NCI-H2171 treated with DMSO at 0.1 percent for 48 hours (cell line): ENCODE measurements around the gene FNBP1.

Experiments used
- DNase-seq: peaks from one replicate; lab custom pipeline; 2025; lab: John Stamatoyannopoulos, UW

The FNBP1 gene

DNA sequence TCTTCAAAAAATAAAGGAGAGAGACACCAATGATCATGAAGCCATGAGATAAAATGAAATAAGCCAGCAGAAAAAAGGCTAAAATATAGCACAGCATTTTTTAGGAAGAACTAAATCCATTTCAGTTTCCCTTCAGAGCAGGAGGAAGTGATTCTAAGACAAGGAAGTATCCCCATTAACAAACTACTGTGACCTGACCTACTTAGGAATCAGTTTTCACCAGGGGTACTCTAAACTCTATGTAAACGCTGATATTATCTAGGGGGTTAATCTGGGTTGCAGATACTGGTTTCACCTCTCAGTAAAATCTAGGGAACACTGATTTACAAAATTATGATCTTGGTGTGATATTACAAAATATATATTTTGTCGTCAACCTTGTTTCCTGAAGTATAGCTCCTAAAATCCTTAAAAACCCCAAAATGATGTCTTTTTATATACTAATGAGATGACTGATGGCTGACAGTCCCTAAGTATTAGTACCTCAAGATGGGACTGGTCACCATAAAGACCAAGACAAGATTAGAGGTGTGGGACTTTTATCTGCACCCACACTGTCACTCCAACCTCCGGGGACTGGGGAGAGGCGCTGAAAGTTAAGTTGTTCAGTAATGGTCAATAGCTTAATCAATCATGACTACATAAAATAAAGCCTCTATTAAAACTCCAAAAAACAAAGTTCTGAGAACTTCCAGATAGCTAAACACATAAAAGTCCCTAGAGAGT, 2.9 kb upstream of the FNBP1 start:
- DNase-seq = no peak

DNA sequence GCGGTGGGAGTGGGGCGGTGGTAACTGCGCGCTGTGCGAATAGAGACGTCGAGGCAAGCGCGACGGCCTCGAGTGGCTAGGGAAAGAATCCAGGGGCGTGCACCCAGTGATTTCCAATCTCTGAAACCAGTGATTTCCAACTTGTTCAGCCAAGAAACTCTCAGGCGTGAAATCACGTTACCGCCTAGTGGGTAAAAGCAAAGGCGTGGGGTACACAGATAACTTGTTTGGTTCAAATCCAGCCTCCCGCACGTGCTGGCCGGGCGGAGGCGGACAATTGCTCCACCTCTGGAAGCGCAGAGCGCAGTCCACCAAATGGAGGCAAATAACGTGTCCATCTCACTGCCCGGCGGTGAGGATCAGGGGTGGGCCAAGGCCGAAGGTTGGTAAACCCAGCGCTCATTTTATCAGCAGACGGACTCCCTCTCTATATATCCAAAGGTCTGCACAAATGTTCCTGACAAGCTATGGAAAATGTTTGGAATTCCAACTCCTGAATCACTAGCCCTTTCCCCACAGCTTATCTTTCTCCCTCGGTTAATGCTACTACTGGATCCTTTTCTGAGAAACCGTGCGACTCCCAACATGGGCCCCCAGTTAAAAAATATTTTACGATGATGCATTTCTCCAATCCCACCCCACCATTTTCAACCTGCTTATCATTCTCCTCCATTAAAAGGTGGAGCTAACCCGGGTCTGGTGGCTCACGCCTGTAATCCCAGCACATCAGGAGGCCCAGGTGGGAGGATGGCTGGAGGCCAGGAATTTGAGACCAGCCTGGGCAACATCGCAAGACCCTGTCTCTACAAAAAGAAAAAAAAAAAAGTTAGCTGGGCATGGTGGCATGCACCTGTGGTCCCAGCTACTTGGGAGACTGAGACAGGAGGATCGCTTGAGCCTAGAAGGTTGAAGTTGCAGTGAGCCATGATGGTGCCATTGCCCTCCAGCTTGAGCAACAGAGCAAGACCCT, 950 bp upstream of the FNBP1 start:
- DNase-seq = no peak

DNA sequence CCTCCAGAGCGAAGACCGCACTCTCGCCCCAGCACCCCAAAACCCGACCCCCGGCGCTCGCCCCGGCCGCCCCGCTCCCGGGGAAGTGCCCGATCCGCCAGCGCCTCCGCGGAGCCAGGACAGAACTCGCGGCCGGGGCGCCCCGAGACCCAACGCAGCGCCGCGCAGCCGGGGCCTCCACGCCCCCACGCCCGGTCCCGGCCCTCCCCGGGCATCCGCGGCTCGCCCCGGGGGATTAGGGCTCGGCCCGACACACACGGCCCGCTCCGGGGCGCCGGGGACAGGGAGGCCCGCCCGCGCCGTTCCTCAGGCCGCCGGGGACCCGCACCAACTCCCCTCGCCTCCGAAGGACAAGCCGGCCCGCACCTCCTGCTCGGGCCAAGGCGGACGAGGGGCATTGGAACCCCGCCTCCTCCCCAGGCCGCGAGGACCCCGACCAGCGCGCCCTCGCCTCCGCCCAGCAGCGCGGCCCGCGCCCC, 544 bp downstream of the FNBP1 start:
- no peak for DNase-seq

DNA sequence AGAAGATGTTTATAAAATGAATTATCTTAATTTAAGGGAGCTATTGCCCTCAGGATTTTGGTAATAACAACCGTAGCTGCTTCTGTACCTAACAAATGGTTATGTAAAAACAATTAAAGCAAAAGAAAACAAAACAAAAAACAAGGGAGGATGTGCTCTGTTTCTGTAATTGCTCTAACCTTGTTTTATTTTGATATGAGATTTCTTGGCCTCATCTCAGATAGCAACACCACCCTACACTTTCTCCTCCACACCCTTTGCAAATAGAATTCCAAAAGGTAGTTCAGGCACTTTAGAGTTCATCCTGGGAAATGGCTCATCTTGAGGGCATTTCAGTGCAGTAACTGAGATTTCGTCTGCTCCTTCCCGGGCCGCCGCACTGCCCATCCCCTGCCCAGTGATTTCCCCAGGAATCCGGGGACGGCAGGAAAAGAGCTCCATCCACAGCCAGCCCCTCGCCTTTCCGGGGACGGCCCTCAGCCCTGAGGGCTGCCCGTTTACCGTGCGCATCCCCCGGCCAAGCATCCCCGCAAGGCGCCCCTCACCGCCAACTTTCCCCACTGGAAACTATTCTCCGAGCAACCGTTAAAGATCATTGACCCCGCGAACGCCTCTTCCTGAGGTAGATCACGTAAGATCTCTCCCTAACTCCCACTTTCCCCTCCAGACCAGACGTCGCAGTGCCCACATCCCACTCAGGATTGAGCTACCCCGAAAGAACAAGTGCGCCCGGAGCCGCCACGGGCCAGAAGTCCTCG, 1.2 kb downstream of the FNBP1 start:
- peak; percentile 16 for DNase-seq

DNA sequence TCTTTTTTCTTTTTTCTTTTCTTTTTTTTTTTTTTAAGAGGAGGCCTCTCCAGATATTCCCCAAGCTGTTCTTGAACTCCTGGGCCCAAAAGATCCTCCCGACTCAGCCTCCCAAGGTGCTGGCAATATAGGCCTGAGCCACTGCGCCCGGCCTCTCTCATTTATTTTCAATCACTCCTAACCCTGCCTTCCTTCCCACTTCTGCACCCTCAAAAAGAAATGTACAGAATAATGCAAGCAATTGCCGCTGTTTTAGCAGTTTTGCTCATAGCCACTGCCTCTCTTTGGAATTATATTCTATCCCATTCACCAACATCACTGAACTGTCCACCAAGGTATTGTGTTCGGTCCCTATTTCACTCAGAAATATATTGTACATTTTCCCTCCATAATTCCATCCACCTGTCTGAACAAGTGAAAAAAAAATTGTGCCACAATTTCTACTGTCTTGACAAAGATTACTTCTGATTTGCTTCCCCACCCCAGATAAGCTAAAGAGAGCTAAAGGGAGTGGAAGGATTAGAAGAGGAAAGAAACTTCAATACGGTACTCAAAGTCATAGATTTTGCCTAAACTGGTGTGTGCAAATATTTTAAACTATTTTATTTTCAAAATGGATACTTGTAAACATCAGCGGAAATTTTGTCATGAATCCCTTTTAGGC, 1.9 kb downstream of the FNBP1 start:
- DNase-seq = no peak

DNA sequence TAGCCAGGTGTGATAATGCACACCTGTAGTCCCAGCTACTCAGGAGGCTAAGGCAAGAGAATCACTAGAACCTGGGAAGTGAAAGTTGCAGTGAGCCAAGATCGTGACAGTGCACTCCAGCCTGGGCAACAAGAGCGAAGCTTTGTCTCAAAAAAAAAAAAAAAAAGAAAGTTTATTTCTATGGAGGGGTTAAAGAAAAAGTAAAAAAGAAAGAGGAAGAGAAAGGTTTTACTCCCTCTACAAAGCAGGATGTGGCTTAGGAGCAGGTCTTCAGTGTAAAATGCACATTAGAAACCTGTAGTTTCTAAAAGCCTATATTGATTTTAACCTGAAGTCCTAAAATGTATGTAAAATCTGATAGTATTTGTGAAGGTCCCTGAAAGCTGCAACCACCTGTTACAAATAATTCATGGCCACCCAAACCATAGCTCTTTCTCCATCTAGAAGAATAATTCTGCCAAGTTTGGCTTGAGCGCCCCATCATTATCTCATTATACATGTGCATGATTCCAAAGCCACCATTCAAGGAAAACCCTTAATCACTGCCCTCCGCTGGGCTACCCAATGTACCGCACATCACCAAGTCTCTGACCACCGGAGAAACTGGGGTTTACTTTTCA, 3.4 kb downstream of the FNBP1 start:
- no peak for DNase-seq

DNA sequence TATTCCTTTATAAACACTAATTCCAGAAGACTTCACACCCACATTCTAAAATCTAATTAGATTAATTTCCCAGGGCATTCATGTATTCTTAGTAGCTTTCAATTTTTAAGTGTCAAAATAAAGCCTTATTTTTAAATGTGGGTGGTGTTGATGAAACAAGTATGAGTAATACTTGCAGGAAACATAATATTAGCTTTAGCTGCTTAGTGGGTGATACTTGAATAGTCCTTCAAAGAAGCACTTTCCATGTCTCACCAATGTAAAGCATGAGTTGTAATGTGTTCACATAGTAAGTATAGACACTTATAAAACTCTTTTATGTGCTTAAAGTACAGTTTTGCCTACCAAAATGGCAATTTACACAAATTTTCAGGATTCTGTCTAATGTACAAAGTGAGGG, 6.9 kb downstream of the FNBP1 start:
- no peak for DNase-seq

DNA sequence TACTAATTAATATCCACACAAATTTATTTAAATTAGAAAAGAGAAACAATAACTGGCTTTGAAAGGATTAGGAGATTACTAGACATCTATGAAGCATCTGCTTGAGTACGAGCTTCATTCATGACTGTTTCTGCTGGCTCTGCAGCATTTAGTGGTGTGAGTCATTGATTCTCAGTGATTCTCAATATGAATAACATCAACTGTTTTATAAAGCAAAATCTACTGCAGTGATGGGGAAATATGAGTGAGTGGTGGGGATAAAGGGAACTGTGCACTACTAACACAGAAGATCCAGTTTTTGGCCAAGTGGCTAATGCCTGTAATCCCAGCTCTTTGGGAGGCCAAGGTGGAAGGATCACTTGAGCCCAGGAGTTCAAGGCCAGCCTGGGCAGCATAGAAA, 8.4 kb downstream of the FNBP1 start:
- DNase-seq = no peak

DNA sequence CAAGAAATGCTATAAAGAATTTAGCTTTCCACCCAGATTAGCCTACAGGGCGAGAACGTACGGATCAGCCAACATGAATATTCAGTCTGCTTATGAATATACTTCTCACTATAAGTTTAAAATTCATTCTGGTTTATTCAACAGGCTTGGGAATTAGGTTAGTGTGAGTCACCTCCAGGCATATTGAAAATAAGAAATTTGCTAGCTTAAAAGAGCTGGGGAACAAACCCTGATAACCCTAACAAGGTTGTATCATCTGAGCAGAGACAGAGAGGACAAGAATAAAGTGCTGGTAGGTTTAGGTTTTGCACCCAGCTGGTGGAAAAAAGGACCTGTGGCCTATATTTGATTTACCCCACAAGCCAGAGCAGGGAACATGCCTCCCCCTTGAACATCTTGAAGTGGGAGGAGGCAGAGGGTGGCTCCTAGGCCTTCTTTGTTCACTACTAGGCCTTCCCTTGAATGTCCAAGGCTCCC, 12.3 kb downstream of the FNBP1 start:
- no peak for DNase-seq

DNA sequence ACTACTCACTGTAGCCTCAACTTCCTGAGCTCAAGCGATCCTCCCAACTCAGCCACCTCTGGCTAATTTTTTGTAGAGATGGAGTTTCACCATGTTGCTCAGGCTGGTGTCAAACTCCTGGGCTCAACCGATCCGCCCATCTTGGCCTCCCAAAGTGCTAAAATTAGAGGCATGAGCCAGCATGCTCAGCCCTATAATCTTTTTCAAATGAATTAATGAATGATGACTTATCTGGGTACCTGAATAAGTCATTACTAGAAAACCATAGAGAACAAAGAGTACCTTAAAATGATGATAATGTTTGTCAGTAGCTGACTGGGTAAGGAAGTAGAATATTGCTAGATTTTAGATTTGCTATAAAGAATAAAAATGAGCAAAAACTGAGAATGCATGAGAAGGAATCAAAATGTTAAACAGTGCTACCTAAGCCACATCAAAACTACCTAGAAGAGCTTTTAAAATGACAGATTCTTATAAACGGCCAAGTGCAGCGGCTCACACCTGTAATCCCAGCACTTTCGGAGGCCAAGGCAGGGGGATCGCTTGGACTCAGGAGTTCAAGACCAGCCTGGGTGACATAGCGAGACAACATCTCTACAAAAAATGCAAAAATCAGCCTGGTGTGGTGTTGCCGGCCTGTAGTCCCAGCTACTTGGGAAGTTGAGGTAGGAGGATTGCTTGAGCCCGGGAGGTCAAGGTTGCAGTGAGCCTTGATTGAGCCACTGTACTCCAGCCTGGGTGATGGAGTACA, 13.6 kb downstream of the FNBP1 start:
- DNase-seq = no peak

DNA sequence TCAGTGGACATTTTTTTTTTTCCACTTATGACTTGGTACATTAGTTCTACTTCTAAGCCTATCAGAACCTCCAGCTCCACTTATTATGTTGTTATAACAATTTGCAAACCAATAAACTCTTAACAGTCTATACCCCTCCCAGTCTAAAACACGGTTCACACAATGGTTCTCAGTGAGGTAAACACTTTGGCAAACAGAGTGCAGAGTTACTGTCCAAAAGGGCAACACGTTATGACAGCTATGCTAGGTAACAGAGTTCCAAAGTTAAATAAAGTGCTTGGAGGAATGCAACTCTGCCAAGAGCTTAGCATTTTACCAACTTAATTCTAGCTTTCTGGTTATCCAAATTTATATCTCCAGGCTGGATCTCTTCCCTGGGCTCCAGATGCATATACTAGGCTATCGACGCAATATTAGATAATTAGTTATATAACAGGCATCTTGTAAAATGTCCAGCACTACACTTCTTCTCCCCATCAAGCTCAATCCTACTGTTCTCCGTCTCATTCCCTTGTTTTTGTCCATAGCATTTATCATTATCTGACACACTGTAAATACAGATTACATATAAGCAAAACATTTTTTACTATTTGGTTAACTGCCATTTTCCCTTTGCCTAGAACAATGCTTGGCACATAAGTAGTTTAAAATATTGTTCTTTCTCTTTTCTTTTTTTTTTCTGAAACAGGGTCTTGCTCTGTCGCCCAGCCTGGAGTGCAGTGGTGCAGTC, 14.3 kb downstream of the FNBP1 start:
- DNase-seq = no peak

DNA sequence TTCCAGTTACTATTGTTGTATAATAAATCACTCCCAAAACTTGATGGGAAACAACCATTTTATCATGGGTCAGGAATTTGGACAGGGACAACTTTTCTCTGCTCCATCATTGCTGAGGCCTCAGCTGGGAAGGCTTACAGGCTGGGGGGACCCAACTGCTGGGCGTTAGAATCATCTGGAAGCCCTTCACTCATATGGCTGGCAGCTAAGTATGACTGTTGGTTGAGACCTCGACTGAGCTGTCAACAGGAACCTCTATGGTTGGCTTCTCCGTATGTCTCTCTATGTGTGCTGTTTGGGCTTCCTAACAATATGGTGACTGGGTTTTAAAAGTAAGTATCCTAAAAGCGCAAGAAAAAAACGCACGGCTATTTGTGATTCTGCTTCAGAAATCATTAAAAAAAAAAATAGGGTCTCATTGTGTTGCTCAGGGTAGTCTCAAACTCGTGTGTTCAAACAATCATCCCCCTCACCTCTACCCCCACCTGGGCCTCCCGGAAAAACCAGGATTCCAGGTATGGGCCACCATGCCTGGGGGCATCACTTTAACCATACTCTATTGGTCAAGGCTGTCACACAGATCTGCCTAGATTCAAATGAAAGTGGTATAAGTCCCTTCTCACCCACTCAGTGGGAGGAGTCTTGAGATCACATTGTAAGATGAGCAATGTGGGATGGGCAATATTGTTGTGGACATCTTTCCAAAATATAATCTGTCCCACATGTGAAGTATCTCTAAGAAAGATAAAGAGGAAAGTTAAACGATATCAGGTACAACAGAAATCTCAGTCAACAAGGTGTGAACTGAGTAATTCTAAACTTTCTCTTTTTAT, 15.2 kb downstream of the FNBP1 start:
- no peak for DNase-seq

DNA sequence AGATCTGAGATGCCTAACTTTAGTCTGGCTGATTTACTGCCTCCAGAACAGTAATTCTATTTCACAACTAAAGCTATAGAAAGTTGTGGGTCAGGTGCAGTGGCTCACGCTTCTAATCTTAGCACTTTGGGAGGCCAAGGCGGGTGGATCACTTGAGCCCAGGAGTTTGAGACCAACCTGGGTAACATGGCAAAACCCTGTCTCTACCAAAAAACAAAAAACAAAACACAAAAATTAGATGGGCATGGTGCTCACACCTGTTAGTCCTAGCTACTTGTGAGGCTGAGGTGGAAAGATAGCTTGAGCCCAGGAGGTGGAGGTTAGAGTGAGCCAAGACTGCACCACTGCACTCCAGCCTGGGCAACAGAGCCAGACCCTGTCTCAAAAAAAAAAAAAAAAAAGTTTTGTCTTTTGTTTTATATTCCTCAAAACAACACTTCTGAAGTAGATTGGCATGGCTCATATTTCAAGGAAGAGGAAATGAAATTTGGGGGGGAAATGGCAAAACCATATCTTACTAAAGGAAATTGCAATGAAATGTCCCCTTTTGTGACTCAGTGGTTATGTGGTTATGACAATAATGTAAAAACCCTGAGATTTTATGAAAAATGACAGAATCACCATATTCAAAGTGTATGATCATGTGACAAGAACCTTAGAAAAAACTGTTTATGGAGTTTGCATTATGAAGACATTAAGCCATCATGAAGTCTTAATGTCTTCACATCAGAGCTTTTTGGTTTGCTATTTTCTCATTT, 16.2 kb downstream of the FNBP1 start:
- no peak for DNase-seq

DNA sequence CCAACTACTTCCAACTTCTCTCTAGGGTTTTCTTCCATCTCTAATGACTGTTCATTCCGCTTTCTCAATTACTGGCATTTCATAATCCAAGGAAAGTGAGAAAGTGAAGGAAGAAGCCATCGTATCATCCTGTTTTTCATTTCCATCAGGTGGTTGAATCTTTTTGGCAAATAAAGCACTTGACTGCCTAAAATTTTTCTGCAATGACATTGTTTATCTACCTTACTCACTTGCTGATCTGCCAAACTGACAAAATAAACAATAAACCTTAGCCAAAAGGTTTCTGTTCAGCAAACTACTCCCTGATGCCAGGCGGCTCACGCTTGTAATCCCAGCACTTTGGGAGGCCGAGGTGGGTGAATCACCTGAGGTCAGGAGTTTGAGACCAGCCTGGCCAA, 18.4 kb downstream of the FNBP1 start:
- DNase-seq = no peak

DNA sequence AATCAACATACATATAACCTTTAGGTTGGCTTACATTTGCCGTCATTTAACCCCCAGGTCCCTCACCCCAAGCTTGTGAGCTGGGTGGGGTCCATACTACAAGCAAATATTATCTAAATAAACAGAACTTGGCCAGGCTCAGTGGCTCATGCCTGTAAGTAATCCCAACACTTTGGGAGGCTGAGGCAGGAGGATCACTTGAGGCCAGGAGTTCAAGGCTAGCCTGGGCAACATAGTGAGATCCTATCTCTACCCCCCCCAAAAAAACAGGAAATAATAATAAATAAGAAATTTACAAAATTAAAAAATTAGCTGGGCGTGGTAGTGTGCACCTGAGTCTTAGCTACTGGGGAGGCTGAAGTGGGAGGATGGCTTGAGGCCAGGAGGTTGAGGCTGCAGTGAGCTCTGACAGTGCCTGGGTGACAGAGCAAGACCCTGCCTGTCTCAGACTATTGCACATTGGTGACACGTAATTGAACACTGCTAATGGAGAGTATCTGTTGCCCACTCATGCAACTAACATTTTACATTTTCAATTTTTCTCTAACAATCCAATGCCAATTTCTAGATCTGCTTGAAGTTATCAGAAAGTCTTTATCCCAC, 18.9 kb downstream of the FNBP1 start:
- DNase-seq = no peak

DNA sequence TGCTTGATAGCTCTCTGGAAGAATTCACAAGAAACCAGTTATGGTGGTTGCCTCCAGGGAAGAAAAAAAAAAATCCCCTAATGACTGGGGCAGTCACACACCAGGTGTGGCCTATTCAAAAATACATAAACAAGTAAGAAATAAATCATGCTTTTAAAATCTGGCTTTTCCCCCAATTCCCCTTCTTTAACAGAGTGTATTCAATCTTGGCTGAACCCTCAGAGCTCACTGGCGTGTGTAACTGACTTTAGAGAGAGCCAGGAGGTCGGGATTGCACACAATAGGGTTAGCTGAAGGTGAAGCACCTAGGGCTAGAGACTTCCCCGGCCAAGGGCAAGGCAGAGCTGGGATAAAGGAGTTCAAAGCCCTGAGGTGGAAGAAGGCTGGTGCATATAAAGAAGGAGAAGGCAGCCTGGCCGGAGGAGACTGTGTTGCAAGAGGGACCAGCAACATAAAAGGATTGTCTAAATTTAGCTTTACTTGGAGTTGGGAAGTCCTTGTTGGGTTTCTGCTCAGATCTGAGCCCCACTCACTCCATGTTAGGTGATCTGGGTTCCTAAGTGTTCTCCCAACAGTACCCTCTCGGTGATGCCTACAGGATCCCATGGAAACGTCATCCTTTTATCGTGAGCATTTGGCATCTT, 19.7 kb downstream of the FNBP1 start:
- DNase-seq = no peak

DNA sequence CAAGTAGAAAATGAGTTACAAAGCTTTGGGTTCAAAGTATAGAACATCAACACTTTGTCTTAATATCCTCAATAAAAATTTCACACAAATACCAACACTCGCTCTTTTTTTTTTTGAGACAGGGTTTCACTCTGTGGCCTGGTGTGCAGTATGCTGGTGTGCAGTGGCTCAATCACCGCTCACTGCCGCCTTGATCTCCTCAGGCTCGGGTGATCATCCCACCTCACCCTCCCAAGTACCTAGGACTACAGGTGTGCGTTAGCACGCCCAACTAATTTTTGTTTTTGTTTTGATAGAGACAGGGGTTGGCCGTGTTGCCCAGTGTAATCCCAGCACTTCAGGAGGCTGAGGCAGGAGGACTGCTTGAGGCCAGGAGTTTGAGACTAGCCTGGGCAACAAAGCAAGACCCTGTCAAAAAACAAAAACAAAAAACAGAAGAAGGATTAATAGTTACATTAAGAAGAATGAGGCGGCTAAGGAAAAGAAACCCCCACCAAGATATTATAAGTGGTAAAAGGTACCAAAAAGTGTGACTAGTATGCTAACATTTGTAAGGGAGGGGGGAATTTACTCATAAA, 20.3 kb downstream of the FNBP1 start:
- no peak for DNase-seq
